Astrocyte of the spinal cord (primary cell): ENCODE data around the gene LRP8.

Experiments
- DNase-seq: peaks from one replicate; pipeline ENCODE4 v3.0.0; 2011; ENCODE audit warnings: low read depth, low spot score
- H3K4me3 ChIP-seq: 2 replicates; pipeline ENCODE4 v1.5.1; 2011; ENCODE audit warnings: low read depth, mild to moderate bottlenecking, low read length, moderate library complexity
- in situ Hi-C: cut with HindIII; loops from 2 replicates; pipeline ENCODE4 v1.10.0; 2017; ENCODE audit warnings: low sequenced_read_pairs
- TF ChIP-seq, protein P1 (sequence below): IDR thresholded peaks from 2 replicates; pipeline ENCODE4 v1.5.1; 2012; ENCODE audit warnings: low read depth, mild to moderate bottlenecking, low read length, inconsistent platforms

Gene LRP8

DNA sequence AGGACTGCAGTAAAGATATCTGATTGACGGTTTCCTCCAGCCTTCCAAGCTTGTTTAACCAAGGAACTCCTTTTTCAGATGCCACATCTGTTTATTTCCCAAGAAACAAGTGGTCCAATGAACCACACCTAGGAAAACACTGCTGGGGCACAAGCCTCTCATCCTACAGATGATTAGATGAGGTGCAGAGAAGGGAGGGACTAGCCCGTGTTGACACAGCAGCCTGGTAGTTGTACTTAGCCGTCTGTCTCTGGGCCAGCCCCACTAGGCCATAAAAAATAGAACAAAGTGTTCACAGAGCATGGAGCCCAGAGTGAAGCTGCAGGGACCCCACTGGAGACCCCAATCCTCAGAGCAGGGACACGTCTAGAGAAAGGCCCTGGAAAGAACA is 32.1 kb downstream of the LRP8 start:
- in situ Hi-C loops: loop anchor here (25.0 kb wide), 1 partner anchor 92 kb away; no protein-coding TSS in a partner anchor
- H3K4me3 ChIP-seq: no peak overlapping the region
- DNase-seq: no peak
- TF ChIP-seq, protein P1, sequence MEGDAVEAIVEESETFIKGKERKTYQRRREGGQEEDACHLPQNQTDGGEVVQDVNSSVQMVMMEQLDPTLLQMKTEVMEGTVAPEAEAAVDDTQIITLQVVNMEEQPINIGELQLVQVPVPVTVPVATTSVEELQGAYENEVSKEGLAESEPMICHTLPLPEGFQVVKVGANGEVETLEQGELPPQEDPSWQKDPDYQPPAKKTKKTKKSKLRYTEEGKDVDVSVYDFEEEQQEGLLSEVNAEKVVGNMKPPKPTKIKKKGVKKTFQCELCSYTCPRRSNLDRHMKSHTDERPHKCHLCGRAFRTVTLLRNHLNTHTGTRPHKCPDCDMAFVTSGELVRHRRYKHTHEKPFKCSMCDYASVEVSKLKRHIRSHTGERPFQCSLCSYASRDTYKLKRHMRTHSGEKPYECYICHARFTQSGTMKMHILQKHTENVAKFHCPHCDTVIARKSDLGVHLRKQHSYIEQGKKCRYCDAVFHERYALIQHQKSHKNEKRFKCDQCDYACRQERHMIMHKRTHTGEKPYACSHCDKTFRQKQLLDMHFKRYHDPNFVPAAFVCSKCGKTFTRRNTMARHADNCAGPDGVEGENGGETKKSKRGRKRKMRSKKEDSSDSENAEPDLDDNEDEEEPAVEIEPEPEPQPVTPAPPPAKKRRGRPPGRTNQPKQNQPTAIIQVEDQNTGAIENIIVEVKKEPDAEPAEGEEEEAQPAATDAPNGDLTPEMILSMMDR: no peak

DNA sequence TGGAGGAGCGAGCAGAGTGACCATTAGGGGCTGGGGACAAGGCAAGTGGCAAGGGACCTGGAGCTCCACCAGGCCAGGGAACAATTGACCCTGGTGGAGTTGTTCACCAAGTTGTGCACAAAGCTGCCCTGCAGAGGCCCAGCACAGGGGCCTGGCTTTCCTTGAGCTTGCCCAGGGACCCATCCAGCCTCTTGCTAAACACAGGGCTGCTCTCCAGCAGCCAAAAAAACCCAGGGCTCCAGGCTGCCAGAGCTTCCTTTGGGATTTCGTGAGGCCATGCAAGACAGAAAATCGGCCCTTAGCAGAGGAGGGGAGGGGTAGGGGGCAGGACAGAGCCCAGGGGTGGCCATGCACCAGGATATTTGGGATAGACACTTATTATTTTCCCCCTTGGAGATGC is 32.6 kb downstream of the LRP8 start:
- H3K4me3 ChIP-seq: no peak overlapping the region
- in situ Hi-C loops: loop anchor here (25.0 kb wide), 1 partner anchor 92 kb away; no protein-coding TSS in a partner anchor
- TF ChIP-seq, protein P1: no peak
- no peak for DNase-seq

DNA sequence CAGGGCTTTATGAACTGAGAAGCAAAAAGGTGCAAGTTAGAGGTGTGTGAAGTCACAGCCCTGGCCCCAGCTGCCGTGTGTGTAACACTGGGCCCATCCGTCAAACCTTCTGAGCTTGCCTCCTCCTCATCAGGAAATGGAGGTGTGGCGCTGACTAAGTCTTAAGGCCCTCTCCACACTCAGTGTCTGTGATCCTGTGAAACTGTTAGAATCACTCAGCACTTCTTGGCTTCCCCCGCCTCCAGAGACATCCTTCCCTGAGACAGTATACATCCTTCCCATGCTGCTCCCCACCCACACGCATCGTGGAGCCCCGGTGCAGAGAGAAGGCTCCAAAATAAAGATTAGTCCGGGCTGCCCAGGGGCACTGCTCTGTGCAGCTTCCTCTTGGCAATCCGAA is 33.3 kb downstream of the LRP8 start:
- H3K4me3 ChIP-seq: no peak overlapping the region
- in situ Hi-C loops: loop anchor here (25.0 kb wide), 1 partner anchor 93 kb away; no protein-coding TSS in a partner anchor
- TF ChIP-seq, protein P1: no peak
- DNase-seq: peak; percentile 48

DNA sequence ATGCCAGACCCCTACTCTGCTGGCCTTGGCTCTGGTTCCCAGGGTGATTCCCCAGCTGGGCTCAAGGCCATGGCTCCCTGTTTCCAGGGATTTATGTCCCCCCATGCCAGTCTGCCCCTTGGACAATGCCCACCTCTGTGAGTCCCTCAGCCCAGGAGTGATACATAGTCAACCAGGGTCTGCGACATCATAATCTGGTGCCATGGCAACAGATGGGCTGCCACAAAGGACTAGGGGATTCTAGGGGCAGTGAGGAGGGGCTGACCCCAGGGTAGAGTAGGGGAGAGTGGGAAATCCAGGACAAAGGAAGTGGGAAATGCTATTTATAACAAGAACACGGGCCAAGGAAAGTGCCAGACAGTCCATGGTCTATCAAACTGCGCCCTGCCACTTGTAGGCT is 33.8 kb downstream of the LRP8 start:
- in situ Hi-C loops: loop anchor here (25.0 kb wide), 1 partner anchor 93 kb away; no protein-coding TSS in a partner anchor
- no peak for DNase-seq
- H3K4me3 ChIP-seq: no peak overlapping the region
- TF ChIP-seq, protein P1: no peak

DNA sequence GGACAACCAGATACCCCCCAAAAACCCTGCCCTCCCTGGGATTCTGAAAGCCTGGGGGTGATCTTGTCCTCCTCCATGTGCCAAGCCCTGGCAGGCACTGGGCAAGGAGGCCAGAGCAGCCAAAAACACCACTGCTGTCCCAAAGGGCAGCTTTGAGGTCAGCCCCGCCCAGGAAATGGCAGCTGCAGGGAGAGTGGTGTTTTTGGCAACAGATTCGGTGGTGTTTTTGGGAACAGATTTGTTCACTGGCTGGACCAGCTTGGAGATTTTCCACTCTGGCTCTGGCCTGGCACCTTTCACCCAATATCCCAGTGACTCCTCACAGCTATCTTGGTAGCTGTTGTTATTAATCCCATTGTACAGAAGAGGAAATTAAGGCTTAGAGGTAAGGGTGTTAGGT is 34.7 kb downstream of the LRP8 start:
- no peak overlapping the region for H3K4me3 ChIP-seq
- DNase-seq: no peak
- in situ Hi-C loops: loop anchor here (25.0 kb wide), 1 partner anchor 94 kb away; no protein-coding TSS in a partner anchor
- TF ChIP-seq, protein P1: no peak

DNA sequence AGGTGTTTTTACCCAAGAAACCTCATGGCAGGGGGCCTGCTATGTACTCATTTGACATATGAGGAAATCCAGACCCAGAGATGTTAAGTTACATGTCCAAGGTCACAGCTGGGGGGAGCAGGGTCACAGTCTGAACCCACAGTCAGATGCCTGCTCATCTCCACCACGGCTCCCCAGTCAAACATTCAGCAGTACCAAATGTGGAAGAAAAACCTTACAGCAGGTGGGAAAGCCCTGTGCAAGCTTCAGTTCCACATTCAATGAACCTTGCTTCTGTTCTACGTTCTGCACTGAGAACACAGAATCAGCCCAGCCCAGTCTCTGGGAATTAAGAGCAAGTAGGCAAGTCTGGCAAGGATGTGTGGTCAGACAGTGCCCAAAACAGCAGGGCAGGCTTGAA is 35.2 kb downstream of the LRP8 start:
- DNase-seq: no peak
- H3K4me3 ChIP-seq: no peak overlapping the region
- in situ Hi-C loops: loop anchor here (25.0 kb wide), 1 partner anchor 95 kb away; no protein-coding TSS in a partner anchor
- TF ChIP-seq, protein P1: no peak
